Measurements from ENCODE around the gene FARS2.

The FARS2 gene

DNA sequence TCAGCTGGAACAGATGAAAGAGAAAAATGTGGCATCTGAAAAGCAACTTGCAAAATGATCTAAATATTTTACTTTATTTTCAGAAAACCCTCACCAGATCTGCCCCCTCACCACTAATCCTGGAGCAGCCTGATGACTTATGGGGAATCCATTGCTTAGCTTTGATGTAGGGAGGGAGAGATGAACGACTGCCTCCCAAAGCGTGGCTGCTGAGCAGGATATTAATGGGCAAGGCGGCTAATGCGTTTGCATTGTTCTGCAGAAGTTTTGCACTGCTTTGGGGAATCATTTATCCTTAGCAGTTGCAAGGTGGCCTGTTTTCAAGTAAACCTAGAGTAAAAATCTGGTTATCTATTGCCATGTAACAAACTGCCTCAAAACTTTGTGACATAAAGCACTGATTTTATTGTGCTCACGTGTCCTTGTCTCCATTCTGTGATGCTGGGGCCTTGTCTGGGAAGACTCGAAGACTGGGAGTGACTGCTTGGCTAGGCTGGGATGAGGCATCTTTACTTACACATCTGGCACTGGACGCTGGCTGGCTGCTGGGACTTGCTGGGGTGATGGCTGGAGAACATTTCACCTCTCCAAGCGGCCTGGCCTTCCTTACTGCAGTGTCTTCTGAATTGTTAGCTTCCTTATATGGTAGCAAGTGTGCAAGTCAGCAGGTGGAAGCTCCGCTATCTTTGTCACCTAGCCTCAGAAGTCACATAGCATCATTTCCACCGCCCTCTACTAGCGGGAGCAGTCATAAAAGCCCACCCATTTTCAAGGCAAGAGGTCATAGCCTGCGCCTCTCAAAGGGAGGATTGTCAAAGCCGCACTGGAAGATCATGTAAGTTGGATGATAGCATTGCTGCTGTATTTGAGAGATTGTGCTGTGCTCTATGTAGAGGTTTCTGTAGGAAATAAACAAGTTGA, 432.2 kb downstream of the FARS2 start:
- H3K27ac ChIP-seq (ENCODE audit: low read length): no peak overlapping the region
- no peaks in the 10 kb centered on the region for H4K20me1 ChIP-seq (ENCODE audit: insufficient read depth, low read length)
- no peak overlapping the region for H2AFZ ChIP-seq (ENCODE audit: low read depth, low read length)
- no peak overlapping the region for H3K4me2 ChIP-seq (ENCODE audit: low read length)
- TF ChIP-seq, protein P1, sequence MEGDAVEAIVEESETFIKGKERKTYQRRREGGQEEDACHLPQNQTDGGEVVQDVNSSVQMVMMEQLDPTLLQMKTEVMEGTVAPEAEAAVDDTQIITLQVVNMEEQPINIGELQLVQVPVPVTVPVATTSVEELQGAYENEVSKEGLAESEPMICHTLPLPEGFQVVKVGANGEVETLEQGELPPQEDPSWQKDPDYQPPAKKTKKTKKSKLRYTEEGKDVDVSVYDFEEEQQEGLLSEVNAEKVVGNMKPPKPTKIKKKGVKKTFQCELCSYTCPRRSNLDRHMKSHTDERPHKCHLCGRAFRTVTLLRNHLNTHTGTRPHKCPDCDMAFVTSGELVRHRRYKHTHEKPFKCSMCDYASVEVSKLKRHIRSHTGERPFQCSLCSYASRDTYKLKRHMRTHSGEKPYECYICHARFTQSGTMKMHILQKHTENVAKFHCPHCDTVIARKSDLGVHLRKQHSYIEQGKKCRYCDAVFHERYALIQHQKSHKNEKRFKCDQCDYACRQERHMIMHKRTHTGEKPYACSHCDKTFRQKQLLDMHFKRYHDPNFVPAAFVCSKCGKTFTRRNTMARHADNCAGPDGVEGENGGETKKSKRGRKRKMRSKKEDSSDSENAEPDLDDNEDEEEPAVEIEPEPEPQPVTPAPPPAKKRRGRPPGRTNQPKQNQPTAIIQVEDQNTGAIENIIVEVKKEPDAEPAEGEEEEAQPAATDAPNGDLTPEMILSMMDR (IDR thresholded peaks at IDR 0.05; ENCODE audit: low read depth, low read length): no peak
- no peak for TF ChIP-seq EZH2phosphoT487 (IDR thresholded peaks at IDR 0.05; ENCODE audit: low read depth)
- no peak overlapping the region for H3K9ac ChIP-seq (ENCODE audit: low read length)
- H3K27me3 ChIP-seq (ENCODE audit: low read depth, low read length): no peaks in the 10 kb centered on the region
- H3K4me3 ChIP-seq (ENCODE audit: low read length): no peak overlapping the region
- no peaks in the 10 kb centered on the region for H3K36me3 ChIP-seq (replicated peaks; ENCODE audit: low read depth, low read length)
- H3K79me2 ChIP-seq (ENCODE audit: low read length): no peaks in the 10 kb centered on the region
- no peaks in the 10 kb centered on the region for H3K9me3 ChIP-seq (ENCODE audit: insufficient read depth, low read length)
- H3K4me1 ChIP-seq (ENCODE audit: low read length): no peaks in the 10 kb centered on the region

DNA sequence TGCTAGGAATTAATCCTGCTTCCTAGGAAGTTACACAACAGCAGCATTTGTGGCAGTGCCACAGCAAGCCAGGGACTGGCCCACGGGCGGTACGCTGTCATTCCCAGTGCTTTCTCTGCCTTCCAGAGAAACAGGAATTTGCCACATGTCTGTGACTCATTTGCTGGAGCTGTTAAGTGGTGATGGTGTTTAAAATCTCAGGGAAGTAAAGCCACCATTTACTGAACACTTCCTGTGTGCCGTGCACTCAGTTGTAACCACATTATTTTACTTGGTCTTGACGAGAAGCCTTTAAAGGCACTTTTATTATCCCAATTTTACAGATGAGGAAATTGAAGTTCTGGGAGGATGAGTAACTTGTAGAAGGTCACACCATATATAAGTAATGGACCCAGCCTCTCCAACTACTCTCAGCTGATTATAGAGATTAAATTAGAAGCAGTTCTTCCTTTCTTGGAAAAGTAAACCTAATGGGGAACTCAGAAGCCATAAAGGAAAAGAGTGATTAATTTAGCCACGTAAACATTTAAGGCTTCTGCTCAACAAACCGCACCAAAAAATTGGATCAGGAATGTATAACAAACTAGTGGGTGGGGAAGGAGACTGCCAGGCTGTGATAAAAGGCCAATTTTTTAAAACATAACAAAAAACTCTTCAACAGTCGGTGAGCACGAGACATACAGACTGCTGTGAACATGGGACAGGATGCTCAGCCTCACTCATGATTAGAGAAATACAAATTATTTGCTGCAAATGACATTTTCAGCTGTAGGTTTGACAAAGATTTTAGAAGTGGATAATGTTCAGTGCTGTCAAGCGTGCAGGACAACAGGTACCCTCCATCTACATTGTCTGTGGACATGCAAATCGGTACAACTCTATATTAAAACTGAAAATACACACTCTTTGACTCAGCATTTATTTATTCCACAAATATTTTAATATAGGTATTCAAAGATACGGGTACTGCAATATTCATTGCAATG, 434.2 kb downstream of the FARS2 start:
- Histone ChIP-seq H3K4me1 (ENCODE audit: low read length) (peaks cover 6% of the 10 kb centered on the region; the same call in 1 of the 2 replicates), H3K4me2 (ENCODE audit: low read length) (no peak overlapping the region), H3K36me3 (replicated peaks; ENCODE audit: low read depth, low read length) (no peaks in the 10 kb centered on the region), H3K27me3 (ENCODE audit: low read depth, low read length) (no peaks in the 10 kb centered on the region), H4K20me1 (ENCODE audit: insufficient read depth, low read length) (no peaks in the 10 kb centered on the region), H3K9me3 (ENCODE audit: insufficient read depth, low read length) (no peaks in the 10 kb centered on the region), H3K9ac (ENCODE audit: low read length) (no peak overlapping the region), H3K79me2 (ENCODE audit: low read length) (no peaks in the 10 kb centered on the region), H3K4me3 (ENCODE audit: low read length) (no peak overlapping the region), H2AFZ (ENCODE audit: low read depth, low read length) (no peak overlapping the region), H3K27ac (ENCODE audit: low read length) (no peak overlapping the region)
- TF ChIP-seq, protein P1 (IDR thresholded peaks at IDR 0.05; ENCODE audit: low read depth, low read length): no peak
- no peak for TF ChIP-seq EZH2phosphoT487 (IDR thresholded peaks at IDR 0.05; ENCODE audit: low read depth)

DNA sequence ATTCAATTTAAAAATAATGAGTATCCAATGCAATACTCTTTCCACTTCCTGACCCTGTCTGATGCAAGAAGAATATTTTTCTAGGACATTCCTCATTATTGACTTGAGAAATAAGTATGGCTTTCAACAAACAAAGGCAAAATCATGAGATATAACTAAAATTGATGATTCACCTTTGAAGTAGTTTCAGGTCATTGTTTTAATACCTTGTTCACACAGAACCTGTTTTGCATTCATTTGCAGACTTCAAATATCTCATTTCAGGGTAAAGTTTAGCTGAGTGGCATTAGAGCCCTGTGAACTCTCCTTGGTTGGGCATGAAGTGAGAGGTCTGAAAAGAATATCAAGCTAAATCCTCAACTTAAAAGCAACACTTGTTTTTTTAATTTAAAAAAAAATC, 436.2 kb downstream of the FARS2 start:
- no peak for TF ChIP-seq EZH2phosphoT487 (IDR thresholded peaks at IDR 0.05; ENCODE audit: low read depth)
- TF ChIP-seq, protein P1 (IDR thresholded peaks at IDR 0.05; ENCODE audit: low read depth, low read length): no peak

More for the DNA sequence above, 436.2 kb downstream of the FARS2 start:
- Histone ChIP-seq H3K9ac (ENCODE audit: low read length) (no peak overlapping the region), H3K4me3 (ENCODE audit: low read length) (no peak overlapping the region), H3K27me3 (ENCODE audit: low read depth, low read length) (no peaks in the 10 kb centered on the region), H3K4me2 (ENCODE audit: low read length) (no peak overlapping the region), H3K27ac (ENCODE audit: low read length) (no peak overlapping the region), H2AFZ (ENCODE audit: low read depth, low read length) (no peak overlapping the region), H3K9me3 (ENCODE audit: insufficient read depth, low read length) (no peaks in the 10 kb centered on the region), H3K36me3 (replicated peaks; ENCODE audit: low read depth, low read length) (no peaks in the 10 kb centered on the region), H3K79me2 (ENCODE audit: low read length) (no peaks in the 10 kb centered on the region), H4K20me1 (ENCODE audit: insufficient read depth, low read length) (no peaks in the 10 kb centered on the region), H3K4me1 (ENCODE audit: low read length) (peaks cover 6% of the 10 kb centered on the region; the same call in 1 of the 2 replicates)

Measured in OCI-LY3 (cell line).